ENCODE results near the gene C16orf95.
A peak's percentile ranks its signal among the peaks of the same experiment; 100 is the strongest.
"Not testable (repeated sequence)": the region's sequence is repeated elsewhere in the genome, so short reads cannot be mapped to it uniquely, and the experiment has no call there.

The C16orf95 gene

DNA sequence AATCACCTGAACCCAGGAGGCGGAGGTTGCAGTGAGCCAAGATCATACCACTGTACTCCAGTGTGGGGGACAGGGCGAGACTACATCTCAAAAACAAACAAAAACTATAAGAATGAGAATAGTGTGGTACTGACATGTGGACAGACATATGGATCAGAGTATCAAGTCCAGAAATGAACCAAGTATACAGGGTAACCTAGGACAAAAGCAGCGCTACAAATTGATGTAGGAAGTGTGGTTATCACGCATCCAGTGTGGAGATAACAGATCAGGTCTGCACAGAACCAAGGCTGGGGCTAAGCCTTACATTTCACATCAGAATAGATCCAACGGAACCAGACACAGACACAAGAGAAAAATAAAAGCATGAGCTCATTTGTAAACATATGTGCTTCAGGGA, 23.0 kb upstream of the C16orf95 start:
- no peak for DNase-seq
- peaks cover 25% of the 10 kb centered on the region for H3K4me1 Mint-ChIP-seq (ENCODE audit: low read depth)
- no peaks in the 10 kb centered on the region for H3K27me3 Mint-ChIP-seq
- no peaks in the 10 kb centered on the region for H3K9me3 Mint-ChIP-seq
- peaks cover 91% of the 10 kb centered on the region for H3K36me3 Mint-ChIP-seq (ENCODE audit: low read depth)
- peak overlapping the region; percentile 48 for H3K27ac Mint-ChIP-seq
- H3K4me3 Mint-ChIP-seq: no peak overlapping the region

- Mint-ChIP-seq H3K36me3 (ENCODE audit: low read depth) (peaks cover 93% of the 10 kb centered on the region), H3K4me1 (ENCODE audit: low read depth) (peaks cover 23% of the 10 kb centered on the region)
- H3K27me3 Mint-ChIP-seq, H3K27ac Mint-ChIP-seq, H3K9me3 Mint-ChIP-seq, H3K4me3 Mint-ChIP-seq, DNase-seq: not testable (repeated sequence)
Observed at GRCh38 chr16:87339724-87340105, 22.5 kb upstream of the C16orf95 start.

DNA sequence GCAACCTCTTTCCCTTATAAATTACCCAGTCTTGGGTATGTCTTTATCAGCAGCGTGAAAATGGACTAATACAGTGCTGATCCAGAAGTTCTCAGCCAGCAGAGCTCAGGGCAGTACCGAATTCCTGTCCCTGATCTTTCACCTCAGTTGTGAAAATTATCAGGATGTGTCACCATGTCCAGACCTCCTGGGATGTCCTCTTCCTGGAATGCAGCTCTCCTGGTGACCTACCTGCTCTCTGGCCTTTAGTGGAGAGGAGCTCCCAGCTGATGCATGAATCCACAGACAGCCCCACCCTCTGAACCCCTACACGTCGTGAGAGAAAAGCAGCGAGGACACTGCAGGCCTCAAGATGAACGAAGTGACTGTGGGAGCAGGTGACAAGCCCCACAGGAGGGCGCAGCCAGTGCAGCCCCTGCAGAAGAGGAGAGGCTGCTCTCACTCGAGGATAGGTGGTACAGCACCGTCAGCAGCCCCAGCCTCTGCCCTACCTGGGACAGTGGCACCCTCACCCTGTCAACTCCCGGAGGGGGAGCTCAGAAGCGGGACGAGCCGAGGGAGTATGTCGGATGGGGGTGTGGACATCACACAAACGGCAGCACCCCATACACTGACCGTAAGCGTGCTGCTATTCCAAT, 22.0 kb upstream of the C16orf95 start:
- H3K27ac Mint-ChIP-seq: no peak overlapping the region
- H3K4me1 Mint-ChIP-seq (ENCODE audit: low read depth): peaks cover 21% of the 10 kb centered on the region
- H3K27me3 Mint-ChIP-seq: no peaks in the 10 kb centered on the region
- DNase-seq: no peak
- peaks cover 94% of the 10 kb centered on the region for H3K36me3 Mint-ChIP-seq (ENCODE audit: low read depth)
- H3K4me3 Mint-ChIP-seq: no peak overlapping the region
- H3K9me3 Mint-ChIP-seq: no peaks in the 10 kb centered on the region

DNA sequence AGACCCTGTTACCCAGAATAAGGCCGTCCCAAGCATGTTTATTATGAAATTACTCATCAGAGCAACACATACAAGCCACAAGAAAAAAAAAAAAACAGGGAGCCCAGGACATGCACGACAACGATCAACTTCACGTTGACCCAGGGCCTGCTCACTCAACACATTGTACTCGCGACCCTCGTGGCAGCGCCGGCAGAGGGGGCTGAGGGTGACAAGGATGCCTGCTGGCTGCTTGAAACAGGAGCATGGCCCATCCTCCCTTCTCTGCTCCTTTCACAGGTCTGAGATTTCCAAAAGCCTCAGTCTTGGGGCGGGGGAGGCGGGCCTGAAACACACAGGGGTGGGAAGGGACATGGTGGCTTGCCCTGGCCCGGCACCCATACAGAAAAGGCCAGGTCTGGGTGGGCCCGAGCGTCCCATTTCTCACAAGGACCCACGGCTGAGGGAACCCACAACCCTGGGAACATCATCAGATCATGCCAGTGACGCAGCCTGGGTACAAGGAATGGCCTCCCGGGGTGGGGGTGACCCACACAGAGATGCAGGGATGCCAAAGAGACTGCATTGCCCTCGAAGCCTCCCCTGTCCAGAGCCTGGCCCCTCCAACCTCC, 21.1 kb upstream of the C16orf95 start:
- no peak overlapping the region for H3K4me3 Mint-ChIP-seq

DNA sequence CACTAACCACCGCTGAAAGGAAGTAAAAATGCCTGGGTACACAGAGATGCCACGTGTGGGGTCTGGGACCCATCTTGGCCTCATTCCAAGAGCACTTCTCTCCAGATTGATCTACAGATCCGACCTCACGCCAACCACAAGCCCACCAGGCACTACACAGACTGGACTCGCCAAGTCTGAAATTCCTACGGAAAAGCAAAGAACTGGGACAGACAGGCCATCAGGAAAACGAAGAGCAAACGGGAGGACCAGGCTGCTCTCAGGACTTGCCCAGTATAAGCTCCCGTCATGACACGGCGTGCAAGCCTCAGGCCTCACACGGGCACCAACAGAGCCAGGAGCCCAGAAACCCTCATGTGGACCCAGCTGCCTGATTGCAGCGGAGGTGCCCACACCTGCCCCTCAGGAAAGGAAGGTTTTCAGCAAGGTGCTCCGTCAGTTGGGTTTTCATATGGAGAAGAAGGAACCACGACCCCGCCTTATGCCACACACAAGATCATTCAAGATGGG, 20.1 kb upstream of the C16orf95 start:
- no peak overlapping the region for H3K4me3 Mint-ChIP-seq
- H3K9me3 Mint-ChIP-seq: no peaks in the 10 kb centered on the region
- DNase-seq: no peak
- H3K27me3 Mint-ChIP-seq: no peaks in the 10 kb centered on the region
- peak overlapping the region; percentile 15 for H3K27ac Mint-ChIP-seq
- H3K4me1 Mint-ChIP-seq (ENCODE audit: low read depth): peaks cover 17% of the 10 kb centered on the region
- H3K36me3 Mint-ChIP-seq (ENCODE audit: low read depth): peaks cover 90% of the 10 kb centered on the region

More for the DNA sequence above, 21.1 kb upstream of the C16orf95 start:
- peak overlapping the region; percentile 57 for H3K27ac Mint-ChIP-seq
- H3K4me1 Mint-ChIP-seq (ENCODE audit: low read depth): peaks cover 17% of the 10 kb centered on the region
- peaks cover 91% of the 10 kb centered on the region for H3K36me3 Mint-ChIP-seq (ENCODE audit: low read depth)
- DNase-seq: no peak
- H3K27me3 Mint-ChIP-seq: no peaks in the 10 kb centered on the region
- no peaks in the 10 kb centered on the region for H3K9me3 Mint-ChIP-seq

DNA sequence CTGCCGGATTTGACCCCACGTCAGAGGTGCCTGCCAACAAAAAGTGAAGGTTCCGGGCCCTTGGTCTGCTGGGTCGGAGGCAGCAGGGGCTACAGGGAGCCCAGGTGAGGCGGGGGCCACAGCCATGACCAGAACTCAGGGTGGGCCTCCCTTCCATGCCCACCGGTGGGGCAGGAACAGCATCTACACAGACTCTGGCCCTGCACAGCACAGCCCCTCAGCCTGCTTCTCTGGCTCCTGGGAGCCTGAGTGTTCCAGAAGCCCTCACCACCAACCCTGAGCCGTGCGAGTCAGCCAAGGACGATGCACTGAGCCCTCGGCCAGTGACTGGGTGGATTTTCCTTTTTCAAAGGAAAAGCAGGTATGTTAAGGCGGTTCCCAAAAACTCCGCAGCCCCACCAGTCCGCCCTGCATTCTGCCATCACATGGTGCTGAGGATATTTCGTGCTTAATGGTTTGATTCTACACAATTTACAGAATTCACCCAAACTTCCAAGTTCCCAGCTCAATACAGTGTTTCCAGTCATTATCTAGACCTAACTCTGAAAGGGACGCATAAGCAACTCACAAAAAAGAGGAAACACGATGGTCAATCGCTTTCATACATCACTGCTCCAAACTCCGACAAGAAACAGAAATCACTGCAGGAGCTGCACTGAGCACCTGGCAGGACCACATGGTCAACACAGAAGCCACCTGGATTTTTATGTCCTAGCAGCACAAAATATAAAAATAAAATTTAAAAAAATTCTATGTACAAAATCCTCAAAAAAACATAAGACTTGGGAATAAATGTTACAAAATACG, 19.4 kb upstream of the C16orf95 start:
- no peak overlapping the region for H3K4me3 Mint-ChIP-seq
- peaks cover 90% of the 10 kb centered on the region for H3K36me3 Mint-ChIP-seq (ENCODE audit: low read depth)
- H3K27ac Mint-ChIP-seq: no peak overlapping the region
- DNase-seq: no peak
- no peaks in the 10 kb centered on the region for H3K27me3 Mint-ChIP-seq
- no peaks in the 10 kb centered on the region for H3K9me3 Mint-ChIP-seq
- H3K4me1 Mint-ChIP-seq (ENCODE audit: low read depth): peaks cover 17% of the 10 kb centered on the region

GRCh38 chr16:87335625-87336433, 18.6 kb upstream of the C16orf95 start:
- DNase-seq: no peak
- H3K27me3 Mint-ChIP-seq: no peaks in the 10 kb centered on the region
- peak overlapping the region; percentile 61 for H3K27ac Mint-ChIP-seq
- peaks cover 17% of the 10 kb centered on the region for H3K4me1 Mint-ChIP-seq (ENCODE audit: low read depth)
- H3K4me3 Mint-ChIP-seq: no peak overlapping the region
- H3K36me3 Mint-ChIP-seq (ENCODE audit: low read depth): peaks cover 90% of the 10 kb centered on the region
- no peaks in the 10 kb centered on the region for H3K9me3 Mint-ChIP-seq

DNA sequence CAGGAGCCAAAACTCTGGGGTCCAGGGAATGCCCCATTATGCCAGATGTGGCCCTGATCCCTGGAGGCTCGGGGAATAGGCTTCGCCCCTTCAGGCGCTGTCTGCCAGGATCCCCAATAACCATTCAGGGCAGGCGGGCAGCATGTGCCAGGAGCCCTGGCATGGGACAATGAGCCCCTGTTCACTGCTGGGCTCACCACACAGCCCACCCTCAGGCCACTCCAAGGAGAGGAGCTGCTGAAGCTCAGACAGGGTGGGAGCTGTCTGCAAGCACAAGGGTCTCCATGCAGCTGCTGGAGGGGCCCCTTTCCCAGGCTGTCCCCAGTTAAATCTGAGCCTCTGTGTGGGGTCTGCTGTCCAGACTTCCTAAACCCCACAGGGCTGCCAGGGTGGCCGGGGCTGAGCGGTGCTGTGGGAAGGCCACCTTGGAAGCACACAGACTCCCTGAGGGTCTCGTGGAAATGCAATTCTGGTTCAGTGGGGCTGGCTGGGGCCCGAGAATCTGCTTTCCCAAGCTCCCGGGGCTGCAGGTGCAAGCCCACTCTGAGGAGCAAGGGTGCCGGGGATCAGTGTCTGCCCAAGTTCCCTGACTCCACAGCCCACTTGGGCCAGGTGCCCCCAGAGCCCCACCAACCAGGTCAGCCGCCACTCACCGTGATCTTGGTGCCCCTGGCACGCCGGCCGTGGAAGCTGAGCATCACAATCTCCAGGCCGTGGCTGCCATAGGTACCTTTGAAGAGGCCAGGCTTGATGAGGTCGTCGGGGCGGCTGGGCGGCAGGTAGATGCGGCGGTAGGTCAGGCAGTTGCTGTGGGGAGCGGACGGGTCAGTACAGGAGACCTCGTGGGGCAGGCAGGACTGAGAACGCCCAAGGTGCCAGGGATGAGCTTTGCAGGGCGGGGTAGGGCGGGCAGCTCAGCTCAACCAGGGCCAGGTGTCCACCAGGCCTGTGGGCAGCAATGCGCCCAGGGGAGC, 17.7 kb upstream of the C16orf95 start:
- no peaks in the 10 kb centered on the region for H3K9me3 Mint-ChIP-seq
- no peak for DNase-seq
- peak overlapping the region; percentile 18 for H3K27ac Mint-ChIP-seq
- peaks cover 90% of the 10 kb centered on the region for H3K36me3 Mint-ChIP-seq (ENCODE audit: low read depth)
- no peaks in the 10 kb centered on the region for H3K27me3 Mint-ChIP-seq
- H3K4me1 Mint-ChIP-seq (ENCODE audit: low read depth): peaks cover 17% of the 10 kb centered on the region
- H3K4me3 Mint-ChIP-seq: no peak overlapping the region

DNA sequence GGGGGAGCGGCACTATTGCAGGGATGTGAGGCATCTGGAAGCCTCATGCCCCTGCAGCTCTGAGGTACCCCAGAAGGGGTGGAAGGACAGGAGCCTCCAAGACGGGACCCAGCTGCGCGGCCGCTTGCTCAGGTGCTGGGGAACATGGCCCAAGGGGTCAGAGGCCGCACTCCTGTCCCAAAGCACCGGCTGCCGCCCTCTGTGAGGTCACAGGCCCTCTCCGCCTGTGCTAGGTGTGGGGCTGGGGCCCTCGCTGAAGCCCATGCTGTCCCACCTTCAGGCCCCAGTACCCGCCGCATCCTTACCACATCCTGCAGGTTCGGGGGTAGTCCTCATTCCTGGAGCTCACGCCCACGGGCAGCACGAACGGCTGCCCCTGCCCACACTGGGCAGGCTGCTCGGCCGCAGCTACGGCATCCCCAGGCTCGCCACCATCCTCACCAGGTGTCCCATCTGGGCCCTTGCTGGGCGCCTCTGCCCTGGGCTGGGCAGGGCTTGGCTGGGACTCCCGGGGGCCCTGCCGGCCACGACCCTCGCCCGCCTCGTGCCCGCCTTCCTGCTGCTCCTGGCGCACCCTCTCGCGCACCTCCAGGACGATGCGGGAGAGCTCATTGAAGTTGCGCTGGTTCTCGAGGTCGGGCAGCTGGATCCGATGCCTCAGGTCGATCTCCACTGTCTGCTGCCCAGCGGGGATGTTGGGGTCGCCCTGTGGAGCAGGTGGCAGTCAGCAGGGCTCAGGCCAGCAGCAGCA, 16.6 kb upstream of the C16orf95 start:
- Mint-ChIP-seq H3K27ac (no peak overlapping the region), H3K4me1 (ENCODE audit: low read depth) (peaks cover 12% of the 10 kb centered on the region), H3K27me3 (no peaks in the 10 kb centered on the region), H3K9me3 (no peaks in the 10 kb centered on the region), H3K4me3 (no peak overlapping the region), H3K36me3 (ENCODE audit: low read depth) (peaks cover 90% of the 10 kb centered on the region)
- DNase-seq: no peak

- peaks cover 10% of the 10 kb centered on the region for H3K4me1 Mint-ChIP-seq (ENCODE audit: low read depth)
- H3K4me3 Mint-ChIP-seq: no peak overlapping the region
- no peaks in the 10 kb centered on the region for H3K27me3 Mint-ChIP-seq
- DNase-seq: no peak
- peaks cover 88% of the 10 kb centered on the region for H3K36me3 Mint-ChIP-seq (ENCODE audit: low read depth)
- H3K27ac Mint-ChIP-seq: no peak overlapping the region
- H3K9me3 Mint-ChIP-seq: no peaks in the 10 kb centered on the region
Observed at GRCh38 chr16:87333101-87333500, 15.9 kb upstream of the C16orf95 start.

DNA sequence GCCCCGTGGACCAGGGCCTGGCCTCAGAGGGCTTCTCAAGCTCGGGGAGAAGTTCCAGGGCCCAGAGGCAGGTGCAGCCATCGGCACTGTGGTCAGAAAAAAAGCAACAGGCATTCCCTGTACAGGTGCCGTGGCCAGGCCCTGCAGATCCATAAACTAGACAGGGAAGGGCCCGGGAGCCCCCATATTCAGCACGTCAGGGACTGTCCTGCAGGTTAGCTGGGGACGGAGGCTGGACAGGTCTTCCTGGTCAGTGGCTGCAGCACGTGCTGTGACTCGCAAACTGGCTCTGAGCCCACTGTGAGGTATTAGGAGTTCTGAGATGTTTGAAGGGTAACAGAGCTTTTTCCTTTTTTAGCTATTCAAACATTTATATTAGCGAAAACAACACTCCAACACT, 15.0 kb upstream of the C16orf95 start:
- H3K36me3 Mint-ChIP-seq (ENCODE audit: low read depth): peaks cover 87% of the 10 kb centered on the region
- H3K27me3 Mint-ChIP-seq: no peaks in the 10 kb centered on the region
- no peak overlapping the region for H3K4me3 Mint-ChIP-seq
- H3K4me1 Mint-ChIP-seq (ENCODE audit: low read depth): peaks cover 3% of the 10 kb centered on the region
- no peak for DNase-seq
- no peak overlapping the region for H3K27ac Mint-ChIP-seq
- H3K9me3 Mint-ChIP-seq: no peaks in the 10 kb centered on the region

- Mint-ChIP-seq H3K27me3 (no peaks in the 10 kb centered on the region), H3K36me3 (ENCODE audit: low read depth) (peaks cover 87% of the 10 kb centered on the region), H3K4me3 (no peak overlapping the region), H3K27ac (no peak overlapping the region), H3K9me3 (no peaks in the 10 kb centered on the region), H3K4me1 (ENCODE audit: low read depth) (no peaks in the 10 kb centered on the region)
- no peak for DNase-seq
Observed at GRCh38 chr16:87331241-87331801, 14.1 kb upstream of the C16orf95 start.

- no peak overlapping the region for H3K27ac Mint-ChIP-seq
- no peak overlapping the region for H3K4me3 Mint-ChIP-seq
- peaks cover 3% of the 10 kb centered on the region for H3K4me1 Mint-ChIP-seq (ENCODE audit: low read depth)
- peaks cover 85% of the 10 kb centered on the region for H3K36me3 Mint-ChIP-seq (ENCODE audit: low read depth)
- no peaks in the 10 kb centered on the region for H3K27me3 Mint-ChIP-seq
- no peaks in the 10 kb centered on the region for H3K9me3 Mint-ChIP-seq
- DNase-seq: no peak
Observed at GRCh38 chr16:87330646-87331045, 13.5 kb upstream of the C16orf95 start.

Data from activated T-cell treated with anti-CD3 and anti-CD28 coated beads, Interleukin-2, amount 50 U/mL, for 24 hours (primary cell).